ENCODE results near the gene TMEM109.

The TMEM109 gene

GRCh38 chr11:60910281-60910687, 3.7 kb upstream of the TMEM109 start:
- no peak for DNase-seq (ENCODE audit: low read depth in 2 of 2)

GRCh38 chr11:60910711-60911380, 3.1 kb upstream of the TMEM109 start:
- DNase-seq (ENCODE audit: low read depth in 2 of 2) = no peak

GRCh38 chr11:60912223-60912850, 1.6 kb upstream of the TMEM109 start:
- DNase-seq (ENCODE audit: low read depth in 2 of 2) = no peak

- no peak for DNase-seq (ENCODE audit: low read depth in 2 of 2)
Observed at GRCh38 chr11:60912851-60913528, 968 bp upstream of the TMEM109 start.

- no peak for DNase-seq (ENCODE audit: low read depth in 2 of 2)
Observed at GRCh38 chr11:60914633-60915247, 782 bp downstream of the TMEM109 start.

- DNase-seq (ENCODE audit: low read depth in 2 of 2) = peak; percentile 55 to 56
Observed at GRCh38 chr11:60915248-60915914, 1.4 kb downstream of the TMEM109 start.

- DNase-seq (ENCODE audit: low read depth in 2 of 2) = no peak
Observed at GRCh38 chr11:60916669-60917206, 2.8 kb downstream of the TMEM109 start.

- no peak for DNase-seq (ENCODE audit: low read depth in 2 of 2)
Observed at GRCh38 chr11:60917267-60917666, 3.3 kb downstream of the TMEM109 start.

GRCh38 chr11:60918251-60918938, 4.4 kb downstream of the TMEM109 start:
- no peak for DNase-seq (ENCODE audit: low read depth in 2 of 2)

GRCh38 chr11:60918939-60919265, 4.9 kb downstream of the TMEM109 start:
- DNase-seq (ENCODE audit: low read depth in 2 of 2) = no peak

- DNase-seq (ENCODE audit: low read depth in 2 of 2) = no peak
Observed at GRCh38 chr11:60919320-60919719, 5.4 kb downstream of the TMEM109 start.

- DNase-seq (ENCODE audit: low read depth in 2 of 2) = no peak
Observed at GRCh38 chr11:60919956-60920355, 6.0 kb downstream of the TMEM109 start.

GRCh38 chr11:60921259-60921658, 7.3 kb downstream of the TMEM109 start:
- DNase-seq (ENCODE audit: low read depth in 2 of 2) = no peak

GRCh38 chr11:60921777-60922335, 7.9 kb downstream of the TMEM109 start:
- no peak for DNase-seq (ENCODE audit: low read depth in 2 of 2)

- DNase-seq (ENCODE audit: low read depth in 2 of 2) = no peak
Observed at GRCh38 chr11:60922906-60923305, 8.9 kb downstream of the TMEM109 start.

GRCh38 chr11:60923326-60923725, 9.4 kb downstream of the TMEM109 start:
- DNase-seq (ENCODE audit: low read depth in 2 of 2) = no peak

- DNase-seq (ENCODE audit: low read depth in 2 of 2) = no peak
Observed at GRCh38 chr11:60923800-60924109, 9.8 kb downstream of the TMEM109 start.

- no peak for DNase-seq (ENCODE audit: low read depth in 2 of 2)
Observed at GRCh38 chr11:60924110-60924905, 10.3 kb downstream of the TMEM109 start, which contains the start of gene TMEM132A. Gene TMEM132A (plus strand): TSS chr11:60924460. CDS start chr11:60924634, 174 bp downstream.

GRCh38 chr11:60924906-60925853, 11.2 kb downstream of the TMEM109 start:
- DNase-seq (ENCODE audit: low read depth in 2 of 2) = no peak

Data from activated CD8-positive, alpha-beta memory T cell treated with anti-CD3 and anti-CD28 coated beads for 4 hours (primary cell).